Measurements from ENCODE around the gene L3MBTL2. TPM values are rescaled to one million over a fixed set of nuclear protein-coding genes. Genes with fewer than 3 reads are reported as not detected.
A peak's percentile ranks its signal among the peaks of the same experiment; 100 is the strongest.

Gene L3MBTL2
- total RNA-seq, 1 donor from 2014 or later = 42.3 TPM

DNA sequence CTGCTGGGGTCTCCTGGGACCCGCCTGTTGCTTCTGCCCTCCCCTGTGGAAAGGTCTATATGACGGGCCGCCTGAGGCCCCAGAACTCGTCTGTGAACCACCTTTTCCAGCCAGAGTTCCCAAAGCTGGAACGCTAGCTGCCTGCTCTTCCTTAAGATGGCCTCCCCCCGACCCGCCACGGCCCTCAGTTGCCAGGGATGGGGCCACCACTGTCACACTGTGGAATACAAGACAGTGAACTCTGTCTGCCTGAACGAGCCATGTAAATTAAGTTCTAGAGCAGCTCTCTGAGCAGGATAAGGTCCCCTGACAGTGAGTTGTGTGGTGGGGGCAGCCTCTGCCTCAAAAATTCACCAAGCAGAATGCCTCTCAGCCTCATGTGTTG lies 25.3 kb downstream of the L3MBTL2 start:
- Mint-ChIP-seq H3K4me1 (no peaks in the 10 kb centered on the region), H3K4me3 (no peak overlapping the region), H3K27me3 (no peaks in the 10 kb centered on the region), H3K36me3 (ENCODE audit: low read depth) (peaks cover 47% of the 10 kb centered on the region), H3K9me3 (no peaks in the 10 kb centered on the region), H3K27ac (no peak overlapping the region)
- ChIA-PET CTCF (no interaction called here), POLR2A (no interaction called here)
- DNase-seq (no peak), ATAC-seq (ENCODE audit: low read depth) (no peak)
- intact Hi-C loops (cut with micrococcal nuclease) = no loop called here
- TF ChIP-seq CTCF (IDR thresholded peaks at IDR 0.05) = no peak

- H3K4me1 Mint-ChIP-seq = no peaks in the 10 kb centered on the region
- ChIA-PET CTCF (no interaction called here), POLR2A (interaction anchor here (0.6 to 0.7 kb wide), 2 partner anchors 16 to 85 kb away, joined by 3 to 4 read pairs; no protein-coding TSS in a partner anchor)
- TF ChIP-seq CTCF (IDR thresholded peaks at IDR 0.05) = no peak
- no peak overlapping the region for H3K4me3 Mint-ChIP-seq
- peaks cover 38% of the 10 kb centered on the region for H3K36me3 Mint-ChIP-seq (ENCODE audit: low read depth)
- no peaks in the 10 kb centered on the region for H3K27me3 Mint-ChIP-seq
- no peak overlapping the region for H3K27ac Mint-ChIP-seq
- no peaks in the 10 kb centered on the region for H3K9me3 Mint-ChIP-seq
- intact Hi-C loops (cut with micrococcal nuclease) = no loop called here
- ATAC-seq (ENCODE audit: low read depth) (no peak), DNase-seq (no peak)
Observed at GRCh38 chr22:41231369-41231768, 26.3 kb downstream of the L3MBTL2 start.

GRCh38 chr22:41234815-41235695 lies 29.9 kb downstream of the L3MBTL2 start:
- Mint-ChIP-seq H3K27ac (no peak overlapping the region), H3K27me3 (no peaks in the 10 kb centered on the region), H3K4me1 (peaks cover 8% of the 10 kb centered on the region), H3K9me3 (no peaks in the 10 kb centered on the region), H3K4me3 (no peak overlapping the region), H3K36me3 (ENCODE audit: low read depth) (peaks cover 10% of the 10 kb centered on the region)
- POLR2A ChIA-PET = no interaction called here
- no peak for TF ChIP-seq CTCF (IDR thresholded peaks at IDR 0.05)
- DNase-seq (no peak), ATAC-seq (ENCODE audit: low read depth) (no peak)
- intact Hi-C loops (cut with micrococcal nuclease) = no loop called here
- CTCF ChIA-PET = interaction anchor here (0.6 to 0.8 kb wide), 2 partner anchors 108 to 120 kb away, joined by 3 read pairs; no protein-coding TSS in a partner anchor

DNA sequence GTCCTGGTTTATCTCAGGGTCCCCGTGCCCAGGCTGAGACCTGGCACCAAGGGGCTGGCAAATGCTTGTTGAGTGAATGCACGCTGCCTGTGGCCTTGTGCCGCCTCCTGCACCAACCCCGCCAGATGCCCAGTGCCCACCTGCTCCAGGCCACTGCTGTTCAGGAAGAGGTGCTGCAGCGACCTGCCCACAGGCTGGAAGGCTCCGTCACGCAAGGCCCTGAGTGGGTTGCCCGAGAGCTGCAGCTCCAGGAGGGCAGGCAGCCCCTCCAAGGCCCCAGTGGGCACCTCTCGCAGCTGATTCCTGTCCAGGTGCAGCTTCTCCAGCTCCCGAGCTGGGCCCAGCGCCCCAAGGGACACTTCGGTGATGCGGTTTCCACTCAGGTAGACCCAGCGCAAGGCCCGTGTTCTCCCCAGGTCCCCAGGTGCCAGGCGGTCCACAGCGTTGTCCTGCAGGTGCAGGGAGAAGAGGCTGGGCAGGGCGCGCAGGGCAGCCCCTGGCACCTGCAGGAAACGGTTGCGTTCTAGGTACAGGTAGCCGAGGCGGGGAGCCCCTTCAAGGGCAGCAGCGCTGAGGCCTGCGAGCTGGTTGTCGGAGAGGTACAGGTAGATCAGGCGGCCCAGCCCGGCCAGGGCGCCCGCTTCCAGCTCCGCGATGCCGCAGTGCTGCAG lies 32.1 kb downstream of the L3MBTL2 start:
- ATAC-seq (ENCODE audit: low read depth) = no peak
- no peak for TF ChIP-seq CTCF (IDR thresholded peaks at IDR 0.05)
- no peaks in the 10 kb centered on the region for H3K36me3 Mint-ChIP-seq (ENCODE audit: low read depth)
- peak overlapping the region; percentile 64 for H3K4me3 Mint-ChIP-seq
- DNase-seq = no peak
- no peaks in the 10 kb centered on the region for H3K9me3 Mint-ChIP-seq
- peaks cover 8% of the 10 kb centered on the region for H3K4me1 Mint-ChIP-seq
- intact Hi-C loops (cut with micrococcal nuclease) = loop anchor here (1.0 kb wide), 3 partner anchors 32 to 315 kb away; partner anchors contain the start of genes L3MBTL2 and RANGAP1
- CTCF ChIA-PET = interaction anchor here (0.7 to 2.9 kb wide), 20 partner anchors 19 to 800 kb away, joined by 3 to 83 read pairs (median 3); partner anchors contain the start of genes RBX1 and ZC3H7B
- H3K27me3 Mint-ChIP-seq = no peaks in the 10 kb centered on the region
- POLR2A ChIA-PET = interaction anchor here (0.6 to 2.0 kb wide), 15 partner anchors 9 to 384 kb away, joined by 3 to 16 read pairs (median 4); partner anchors contain the start of genes DESI1, EP300, RANGAP1 and RBX1
- no peak overlapping the region for H3K27ac Mint-ChIP-seq
